OCI-LY1 (cell line): ENCODE data around the gene DENND1A.

ENCODE experiments used
- H2AFZ ChIP-seq: fragments of 200-600 bp; sonication (generic), shearing (Covaris generic); 2 replicates; pipeline ENCODE4 v1.6.0; 2014; ENCODE audit warnings: antibody characterized with exemption, mild to moderate bottlenecking, low read length
- H3F3A ChIP-seq: fragments of 200-600 bp; sonication (generic), shearing (Covaris generic); 2 replicates; pipeline ENCODE4 v1.6.0; 2014; ENCODE audit warnings: mild to moderate bottlenecking, antibody characterized with exemption, low read length, moderate library complexity; ENCODE audit not compliant: insufficient read depth
- H3K27ac ChIP-seq: fragments of 200-600 bp; sonication (generic); 2 replicates; pipeline ENCODE4 v1.5.1; 2014; ENCODE audit warnings: low read length, mixed run types, mild to moderate bottlenecking, low read depth; ENCODE audit not compliant: poor library complexity, severe bottlenecking
- H3K27me3 ChIP-seq: fragments of 200-600 bp; sonication (generic); 2 replicates; pipeline ENCODE4 v1.6.0; 2014; ENCODE audit warnings: antibody characterized with exemption, mild to moderate bottlenecking, low read length, moderate library complexity; ENCODE audit not compliant: insufficient read depth
- H3K36me3 ChIP-seq: fragments of 200-600 bp; sonication (generic); 2 replicates; pipeline ENCODE4 v1.6.1; 2014; ENCODE audit warnings: mild to moderate bottlenecking, antibody characterized with exemption, low read length, moderate library complexity, mixed read lengths; ENCODE audit not compliant: insufficient read depth
- H3K4me1 ChIP-seq: fragments of 200-600 bp; sonication (generic); 2 replicates; pipeline ENCODE4 v1.5.1; 2014; ENCODE audit warnings: mild to moderate bottlenecking, low read length, moderate library complexity; ENCODE audit not compliant: insufficient read depth, severe bottlenecking
- H3K4me2 ChIP-seq: fragments of 200-600 bp; sonication (generic), shearing (Covaris generic); 2 replicates; pipeline ENCODE4 v1.6.1; 2014; ENCODE audit warnings: low read length
- H3K4me3 ChIP-seq: fragments of 200-600 bp; sonication (generic); 2 replicates; pipeline ENCODE4 v1.5.1; 2014; ENCODE audit warnings: low read length, low read depth, mild to moderate bottlenecking, mixed read lengths; ENCODE audit not compliant: poor library complexity, severe bottlenecking
- H3K79me2 ChIP-seq: fragments of 200-600 bp; shearing (Covaris generic); 2 replicates; pipeline ENCODE4 v1.6.1; 2016; ENCODE audit warnings: mixed run types, low read length, mixed read lengths; ENCODE audit not compliant: insufficient read depth
- H3K9ac ChIP-seq: fragments of 200-600 bp; sonication (generic), shearing (Covaris generic); 2 replicates; pipeline ENCODE4 v1.6.1; 2014; ENCODE audit warnings: mild to moderate bottlenecking, low read length, mixed read lengths
- H3K9me2 ChIP-seq: fragments of 200-600 bp; sonication (generic), shearing (Covaris generic); 2 replicates; pipeline ENCODE4 v1.6.1; 2014; ENCODE audit warnings: low read depth, mild to moderate bottlenecking, low read length, mixed read lengths
- H3K9me3 ChIP-seq: fragments of 200-600 bp; shearing (Covaris generic); 2 replicates; pipeline ENCODE4 v1.6.1; 2014; ENCODE audit warnings: low read length, mixed read lengths
- H4K20me1 ChIP-seq: fragments of 200-600 bp; sonication (generic), shearing (Covaris generic); 2 replicates; pipeline ENCODE4 v1.6.0; 2016; ENCODE audit warnings: mild to moderate bottlenecking, low read length; ENCODE audit not compliant: insufficient read depth
- CTCF ChIP-seq: fragments of 200-600 bp; sonication (generic), shearing (Covaris generic); IDR thresholded peaks from 2 replicates; pipeline ENCODE4 v1.5.1; 2017; ENCODE audit warnings: mild to moderate bottlenecking, antibody characterized with exemption, low read length, moderate library complexity, mixed read lengths
- EZH2 ChIP-seq: fragments of 200-600 bp; sonication (generic), shearing (Covaris generic); IDR thresholded peaks from 2 replicates; pipeline ENCODE4 v1.8.0; 2017; ENCODE audit warnings: borderline replicate concordance, mixed run types, mild to moderate bottlenecking, antibody characterized with exemption, low read length, moderate library complexity, mixed read lengths

The DENND1A gene

GRCh38 chr9:123795336-123795735 lies 134.6 kb downstream of the DENND1A start:
- TF ChIP-seq CTCF (no peak), EZH2 (no peak)
- H3K4me2 ChIP-seq = no peak overlapping the region
- no peaks in the 10 kb centered on the region for H3K79me2 ChIP-seq

GRCh38 chr9:123792501-123792900 lies 137.4 kb downstream of the DENND1A start:
- no peaks in the 10 kb centered on the region for H3K9me2 ChIP-seq
- no peak for TF ChIP-seq CTCF
- no peak for TF ChIP-seq EZH2

More at GRCh38 chr9:123795336-123795735, 134.6 kb downstream of the DENND1A start:
- Histone ChIP-seq H3K9me3 (no peaks in the 10 kb centered on the region), H3K4me1 (no peaks in the 10 kb centered on the region), H2AFZ (no peak overlapping the region), H3K36me3 (no peaks in the 10 kb centered on the region), H3K27me3 (no peaks in the 10 kb centered on the region), H3K4me3 (no peak overlapping the region), H3F3A (no peaks in the 10 kb centered on the region; the same call in 1 of the 2 replicates), H4K20me1 (no peaks in the 10 kb centered on the region; the same call in 1 of the 2 replicates), H3K9me2 (no peaks in the 10 kb centered on the region), H3K27ac (no peak overlapping the region), H3K9ac (no peak overlapping the region)

GRCh38 chr9:123789554-123790292 lies 140.2 kb downstream of the DENND1A start:
- Histone ChIP-seq H3K9me3 (no peaks in the 10 kb centered on the region), H3K27me3 (no peaks in the 10 kb centered on the region), H3K4me1 (no peaks in the 10 kb centered on the region), H2AFZ (no peak overlapping the region), H3K9me2 (no peaks in the 10 kb centered on the region), H3K4me3 (no peak overlapping the region), H3K27ac (no peak overlapping the region), H3K9ac (no peak overlapping the region), H3K4me2 (no peak overlapping the region), H3K79me2 (no peaks in the 10 kb centered on the region), H4K20me1 (no peaks in the 10 kb centered on the region), H3F3A (no peaks in the 10 kb centered on the region), H3K36me3 (no peaks in the 10 kb centered on the region)
- no peak for TF ChIP-seq EZH2
- no peak for TF ChIP-seq CTCF

More at GRCh38 chr9:123792501-123792900, 137.4 kb downstream of the DENND1A start:
- no peak overlapping the region for H3K4me3 ChIP-seq
- no peaks in the 10 kb centered on the region; the same call in 1 of the 2 replicates for H4K20me1 ChIP-seq
- no peak overlapping the region for H3K27ac ChIP-seq
- no peak overlapping the region for H3K4me2 ChIP-seq
- no peaks in the 10 kb centered on the region for H3K9me3 ChIP-seq
- no peaks in the 10 kb centered on the region for H3K79me2 ChIP-seq
- H3K4me1 ChIP-seq = no peaks in the 10 kb centered on the region
- no peak overlapping the region for H3K9ac ChIP-seq
- H3K27me3 ChIP-seq = no peaks in the 10 kb centered on the region
- H3F3A ChIP-seq = no peaks in the 10 kb centered on the region
- H3K36me3 ChIP-seq = no peaks in the 10 kb centered on the region
- no peak overlapping the region for H2AFZ ChIP-seq
